ENCODE data around the gene SPDYE6.
"Not testable (repeated sequence)": the region's sequence is repeated elsewhere in the genome, so short reads cannot be mapped to it uniquely, and the experiment has no call there.

- not testable (repeated sequence) for TF ChIP-seq CTCF (IDR thresholded peaks at IDR 0.05); POLR2AphosphoS5 (IDR thresholded peaks at IDR 0.05; ENCODE audit: insufficient read depth in 1 of 2, low read depth in 1 of 2)
Measured at GRCh38 chr7:102327183-102327582, 29.1 kb downstream of the SPDYE6 start.

Measured in vagina (tissue), 2 donors.